Stimulated activated CD8-positive, alpha-beta memory T cell treated with anti-CD3 and anti-CD28 coated beads, Interleukin-4, amount 100 ng/mL, for 24 hours (primary cell): ENCODE measurements around the gene PRSS33.

Source experiments
- DNase-seq: peaks from one replicate; pipeline ENCODE4 v3.0.0-alpha.2; 2020; ENCODE audit warnings: low read depth

The PRSS33 gene

DNA sequence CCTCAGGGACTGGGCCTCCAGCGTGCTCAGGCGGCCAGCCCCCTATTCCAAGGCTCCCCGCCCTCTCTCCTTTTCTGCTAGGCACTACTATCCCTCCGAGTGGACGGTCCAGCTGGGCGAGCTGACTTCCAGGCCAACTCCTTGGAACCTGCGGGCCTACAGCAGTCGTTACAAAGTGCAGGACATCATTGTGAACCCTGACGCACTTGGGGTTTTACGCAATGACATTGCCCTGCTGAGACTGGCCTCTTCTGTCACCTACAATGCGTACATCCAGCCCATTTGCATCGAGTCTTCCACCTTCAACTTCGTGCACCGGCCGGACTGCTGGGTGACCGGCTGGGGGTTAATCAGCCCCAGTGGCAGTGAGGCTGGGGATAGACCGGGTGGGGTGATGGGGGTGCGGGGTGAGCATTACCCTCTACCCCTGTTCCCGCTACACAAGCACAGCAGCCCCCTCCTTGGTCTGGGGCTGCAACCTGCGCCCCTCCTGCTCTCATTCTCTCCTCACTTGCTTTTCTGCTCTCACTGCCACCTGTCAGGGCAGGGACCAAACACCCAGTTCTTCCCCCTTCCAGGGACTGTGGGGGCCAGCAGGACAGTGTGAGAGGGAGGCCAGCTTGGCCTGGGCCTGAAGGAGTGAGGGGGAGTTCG lies 12.0 kb upstream of the PRSS33 start:
- no peak for DNase-seq

DNA sequence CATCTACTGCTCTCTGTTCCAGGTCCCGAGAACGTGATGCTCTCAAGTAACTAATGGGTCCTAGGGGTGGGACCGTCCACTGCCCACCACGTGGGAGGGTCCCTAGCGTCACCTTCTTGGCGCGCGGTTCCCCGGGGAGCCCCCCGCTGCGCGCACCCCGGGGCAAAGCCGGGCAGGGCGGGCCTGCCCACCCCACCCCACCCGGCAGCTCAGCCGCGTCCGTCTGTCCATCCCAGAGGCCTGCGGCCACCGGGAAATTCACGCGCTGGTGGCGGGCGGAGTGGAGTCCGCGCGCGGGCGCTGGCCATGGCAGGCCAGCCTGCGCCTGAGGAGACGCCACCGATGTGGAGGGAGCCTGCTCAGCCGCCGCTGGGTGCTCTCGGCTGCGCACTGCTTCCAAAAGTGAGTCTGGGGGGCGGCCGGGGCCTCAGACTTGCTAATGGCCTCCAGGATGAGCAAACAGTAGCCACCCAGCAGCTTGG lies 11.4 kb upstream of the PRSS33 start:
- DNase-seq: no peak

GRCh38 chr16:2795395-2796143 lies 8.2 kb upstream of the PRSS33 start:
- no peak for DNase-seq

GRCh38 chr16:2792940-2793339 lies 5.6 kb upstream of the PRSS33 start:
- no peak for DNase-seq

DNA sequence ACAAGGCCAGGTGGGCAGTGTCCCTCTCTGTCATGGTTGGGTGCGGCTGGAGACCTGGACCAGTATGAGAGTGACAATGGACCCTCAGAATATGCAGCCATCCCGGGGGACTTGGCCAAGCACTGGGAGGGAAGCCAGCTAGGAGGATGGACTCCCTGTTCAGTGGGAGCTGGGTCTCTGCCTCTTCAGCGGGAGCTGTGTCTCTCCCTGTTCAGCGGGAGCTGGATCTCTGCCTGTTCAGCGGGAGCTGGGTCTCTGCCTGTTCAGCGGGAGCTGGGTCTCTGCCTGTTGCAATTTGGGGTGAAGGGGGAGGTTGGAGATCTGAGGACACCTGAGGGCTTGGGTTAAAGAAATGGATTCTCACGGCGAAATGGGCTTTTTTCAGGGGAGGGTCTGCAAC lies 3.8 kb upstream of the PRSS33 start:
- DNase-seq: no peak

GRCh38 chr16:2790631-2791030 lies 3.3 kb upstream of the PRSS33 start:
- DNase-seq: no peak

DNA sequence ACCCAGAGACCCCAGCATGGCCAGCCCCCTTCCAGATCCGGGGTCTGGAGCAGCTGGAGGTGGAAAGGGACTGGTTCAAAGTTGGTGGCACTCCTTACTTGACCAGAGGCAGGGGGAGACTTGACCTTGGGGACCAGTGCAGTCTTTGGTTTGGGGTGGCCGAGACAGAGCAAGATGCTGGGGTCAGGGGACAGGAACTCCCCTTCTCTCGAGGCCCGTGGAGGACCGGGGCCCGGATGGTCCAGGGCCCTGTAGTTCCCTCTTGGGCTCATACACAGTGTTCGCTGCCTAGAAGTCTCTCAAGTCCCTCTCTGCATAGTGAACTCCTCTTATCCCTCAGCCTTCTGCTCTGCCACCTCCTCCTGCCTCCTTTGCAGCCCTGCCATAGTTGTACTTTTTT lies 601 bp upstream of the PRSS33 start:
- no peak for DNase-seq

DNA sequence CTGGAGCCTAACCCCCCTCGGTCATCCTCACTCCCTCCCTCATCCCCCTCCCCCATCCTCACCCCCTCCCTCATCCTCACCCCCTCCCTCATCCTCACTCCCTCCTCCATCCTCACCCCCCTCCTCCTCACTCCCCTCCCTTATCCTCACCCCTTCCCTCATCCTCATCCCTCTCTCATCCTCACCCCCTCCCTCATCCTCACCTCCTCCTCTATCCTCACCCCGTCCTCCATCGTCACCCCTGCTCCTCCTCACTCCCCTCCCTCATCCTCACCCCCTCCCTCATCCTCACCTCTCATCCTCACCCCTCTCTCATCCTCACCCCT lies 571 bp downstream of the PRSS33 start:
- DNase-seq: no peak

DNA sequence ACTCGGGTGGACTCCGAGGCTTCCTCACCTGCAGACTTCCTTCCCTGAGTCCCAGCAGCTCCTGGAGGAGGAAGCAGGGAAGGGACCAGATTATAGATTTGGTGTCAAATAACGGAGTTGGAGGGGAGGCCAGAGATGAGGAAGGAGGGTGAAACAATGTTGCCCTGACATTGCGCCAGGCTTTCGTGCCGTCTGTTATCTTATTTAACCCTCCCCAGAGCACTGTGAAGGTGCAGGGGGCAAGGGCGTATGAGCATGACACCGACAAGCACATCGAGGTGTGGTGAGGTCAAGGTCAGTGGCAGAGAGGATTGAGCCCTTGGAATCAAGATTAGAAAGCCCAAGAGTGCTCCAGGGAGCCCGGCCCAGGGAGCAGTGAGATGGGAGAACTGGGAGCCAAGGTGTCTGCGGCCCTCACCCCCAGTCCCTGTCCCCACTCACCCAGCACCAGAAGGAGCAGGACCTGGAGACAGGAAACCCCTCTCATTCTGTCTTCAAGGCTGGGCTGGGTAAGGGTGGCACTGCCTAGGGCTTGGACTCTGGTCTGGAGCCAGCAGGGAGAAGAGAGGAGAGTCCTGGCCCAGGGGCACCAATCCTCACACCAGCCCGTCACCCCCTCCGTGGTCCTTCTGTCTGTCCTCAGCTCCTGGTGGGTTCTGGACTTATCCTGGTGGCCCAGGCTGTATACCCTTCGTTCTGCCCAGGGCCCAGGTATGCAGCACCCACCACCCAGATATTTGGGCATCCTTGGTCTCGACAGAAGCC lies 1.1 kb downstream of the PRSS33 start:
- no peak for DNase-seq

GRCh38 chr16:2785101-2785991 lies 2.0 kb downstream of the PRSS33 start:
- peak; percentile 22 for DNase-seq

GRCh38 chr16:2784358-2785100 lies 2.8 kb downstream of the PRSS33 start:
- no peak for DNase-seq

GRCh38 chr16:2783581-2784357 lies 3.6 kb downstream of the PRSS33 start:
- DNase-seq: no peak

- DNase-seq: no peak
Observed at GRCh38 chr16:2782583-2783351, 4.6 kb downstream of the PRSS33 start.

DNA sequence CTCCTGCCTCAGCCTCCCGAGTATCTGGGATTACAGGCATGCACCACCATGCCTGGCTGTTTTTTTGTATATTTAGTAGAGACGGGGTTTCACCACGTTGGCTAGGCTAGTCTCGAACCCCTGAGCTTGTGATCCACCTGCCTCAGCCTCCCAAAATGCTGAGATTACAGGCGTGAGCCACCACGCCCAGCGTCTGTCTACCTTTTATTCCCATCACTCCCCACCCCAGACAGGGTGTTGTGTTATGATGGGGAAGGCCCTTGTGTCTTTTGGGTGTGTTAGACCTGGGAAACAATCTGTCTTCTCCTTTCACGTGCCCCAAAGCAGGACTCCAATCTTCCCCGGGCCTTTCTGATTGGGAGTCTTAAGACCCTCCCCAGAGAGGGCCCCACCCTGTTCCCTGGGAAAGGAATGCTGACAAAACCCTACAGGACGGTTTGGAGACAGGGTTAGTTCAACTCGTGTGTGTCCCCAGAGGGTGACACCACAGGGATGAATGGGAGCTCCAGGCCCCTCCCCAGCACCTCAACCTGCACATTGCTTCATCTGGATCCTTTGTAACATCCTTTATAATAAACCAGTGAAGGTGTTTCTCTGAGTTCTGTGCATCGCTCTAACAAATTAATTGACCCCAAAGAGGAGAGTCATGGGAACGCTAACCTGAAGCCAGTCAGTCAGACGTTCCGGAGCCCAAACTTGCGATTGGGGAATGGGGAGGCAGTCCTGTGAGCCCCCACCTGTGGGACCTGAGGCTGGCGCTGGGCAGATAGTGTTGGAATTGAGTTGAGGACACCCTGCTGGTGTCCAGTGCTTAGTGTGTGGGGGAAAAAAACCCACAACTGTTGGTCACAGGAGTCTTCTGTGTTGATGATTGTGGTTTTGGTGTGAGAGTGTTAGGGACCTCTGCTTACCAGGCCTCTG lies 7.1 kb downstream of the PRSS33 start:
- no peak for DNase-seq

DNA sequence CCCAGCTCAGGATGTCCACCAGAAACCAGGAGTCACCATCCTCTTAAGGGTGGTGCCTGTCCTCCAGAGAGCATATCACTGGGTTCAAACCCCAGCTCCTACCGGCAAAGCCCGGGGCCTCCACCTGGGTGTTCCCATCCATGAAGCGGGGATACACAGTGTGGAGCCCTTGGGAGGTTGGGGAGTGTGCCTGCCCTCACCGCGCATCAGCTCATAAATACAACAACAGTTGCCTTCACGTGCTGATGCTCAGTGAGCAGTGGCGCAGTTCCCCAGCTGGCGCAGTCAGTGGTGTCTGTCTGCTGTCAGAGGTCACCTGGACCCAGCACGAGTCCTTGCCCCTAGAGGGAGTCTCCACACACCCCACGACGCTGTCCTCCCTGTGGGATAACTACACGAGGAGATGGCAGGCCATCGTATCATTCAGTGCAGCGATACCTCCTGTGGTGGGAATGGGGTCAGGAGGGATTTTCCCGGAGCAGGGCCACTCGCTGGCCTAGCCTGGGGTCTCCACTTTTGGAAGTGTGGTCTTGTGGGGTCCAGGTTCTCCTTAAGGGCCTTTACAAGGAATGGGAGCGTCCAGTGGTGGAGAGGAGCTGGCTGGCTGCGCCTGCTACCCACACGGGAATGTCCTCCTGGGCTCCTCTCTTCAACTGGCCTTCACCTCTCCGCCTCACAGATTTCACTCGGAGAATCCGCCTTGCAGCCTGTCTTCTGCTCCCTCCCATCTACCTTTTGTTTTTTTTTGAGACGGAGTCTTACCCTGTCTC lies 8.0 kb downstream of the PRSS33 start:
- no peak for DNase-seq

DNA sequence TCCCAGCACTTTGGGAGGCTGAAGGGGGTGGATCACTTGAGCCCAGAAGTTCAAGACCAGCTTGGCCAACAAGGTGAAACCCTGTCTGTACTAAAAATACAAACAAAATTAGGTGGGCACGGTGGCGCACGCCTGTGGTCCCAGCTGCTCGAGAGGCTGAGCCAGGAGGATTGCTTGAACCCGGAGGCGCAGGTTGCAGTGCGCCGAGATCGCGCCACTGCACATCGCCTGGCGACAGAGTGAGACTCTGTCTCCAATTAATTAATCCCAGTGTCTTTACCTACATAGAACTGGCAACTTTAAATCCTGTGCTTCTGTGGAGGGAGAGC lies 8.8 kb downstream of the PRSS33 start:
- DNase-seq: no peak

DNA sequence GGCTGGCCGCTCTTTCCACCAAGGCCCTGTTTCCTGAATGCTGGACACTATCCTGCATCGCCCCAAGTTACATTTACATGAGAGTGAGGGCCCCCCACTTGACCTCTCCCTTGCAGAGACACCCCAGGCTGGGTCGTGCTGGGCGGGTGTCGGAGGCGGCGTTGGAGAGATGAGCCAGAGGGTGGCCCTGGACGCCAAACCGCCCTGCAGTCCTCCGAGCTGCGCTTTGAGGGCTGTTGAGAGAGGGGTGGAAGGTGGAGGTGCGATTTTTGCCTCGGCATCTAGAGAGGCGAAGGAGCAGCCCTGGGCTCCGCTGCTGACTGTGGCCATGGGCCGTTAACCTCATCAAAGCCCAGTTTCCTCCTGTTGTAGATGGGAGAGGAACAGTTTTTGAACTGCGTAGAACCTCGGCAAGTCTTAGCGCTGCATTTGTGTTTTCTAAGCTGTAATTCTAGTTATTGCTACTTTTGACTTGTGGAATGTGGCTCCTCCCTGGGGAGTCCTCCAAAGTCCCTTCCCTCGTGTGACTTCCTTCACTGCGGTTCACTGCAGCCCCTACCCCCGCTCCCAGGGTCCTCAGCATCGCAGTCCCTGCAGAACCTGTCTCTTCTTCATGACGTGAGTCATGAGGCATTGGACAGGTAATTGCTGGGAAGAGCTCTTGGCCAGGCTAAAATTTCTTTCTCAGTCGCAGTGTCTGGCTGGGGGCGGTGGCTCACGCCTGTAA lies 9.3 kb downstream of the PRSS33 start:
- DNase-seq: no peak
